NCI-H2227 (cell line): ENCODE data around the gene NPLOC4.

Experiments
- DNase-seq: peaks from one replicate; lab custom pipeline; 2025; ENCODE audit not compliant: unreplicated experiment; lab: John Stamatoyannopoulos, UW

Gene NPLOC4

DNA sequence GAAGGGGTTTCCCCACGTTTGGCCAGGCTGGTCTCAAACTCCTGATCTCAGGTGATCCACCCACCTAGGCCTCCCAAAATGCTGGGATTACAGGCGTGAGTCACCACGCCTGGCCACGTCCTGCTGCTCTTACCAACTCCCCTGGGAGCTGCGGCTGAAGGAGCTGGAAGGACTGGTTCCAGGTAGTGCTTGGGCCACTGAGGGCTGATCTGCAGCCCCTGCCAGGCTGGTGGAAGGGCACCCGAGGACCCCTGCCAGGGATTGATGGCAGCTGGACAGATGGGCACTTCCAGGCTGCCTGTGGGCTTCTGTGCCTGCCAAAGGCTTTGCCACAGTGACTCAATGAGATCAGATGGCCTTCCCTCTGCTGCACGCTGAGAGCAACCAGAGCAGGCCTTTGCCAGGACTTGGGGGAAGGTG lies 27.1 kb upstream of the NPLOC4 start:
- no peak for DNase-seq

- DNase-seq = no peak
Observed at GRCh38 chr17:81662002-81662401, 25.1 kb upstream of the NPLOC4 start.

DNA sequence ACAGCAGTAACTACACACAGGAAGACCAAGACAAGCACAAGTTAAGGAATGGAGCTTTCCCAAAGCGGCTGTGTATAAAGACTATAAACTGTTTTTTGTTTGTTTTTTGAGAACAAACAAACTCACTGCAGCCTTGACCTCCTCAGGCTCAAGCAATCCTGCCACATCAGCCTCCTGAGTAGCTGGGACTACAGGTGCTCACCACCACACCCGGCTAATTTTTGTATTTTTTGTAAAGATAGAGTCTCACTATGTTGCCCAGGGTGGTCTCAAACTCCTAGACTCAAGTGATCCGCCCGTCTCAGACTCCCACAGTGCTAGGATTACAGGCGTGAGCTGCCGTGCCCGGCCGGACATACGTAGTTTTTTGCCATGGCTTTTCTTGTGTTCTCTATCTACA lies 23.5 kb upstream of the NPLOC4 start:
- no peak for DNase-seq

DNA sequence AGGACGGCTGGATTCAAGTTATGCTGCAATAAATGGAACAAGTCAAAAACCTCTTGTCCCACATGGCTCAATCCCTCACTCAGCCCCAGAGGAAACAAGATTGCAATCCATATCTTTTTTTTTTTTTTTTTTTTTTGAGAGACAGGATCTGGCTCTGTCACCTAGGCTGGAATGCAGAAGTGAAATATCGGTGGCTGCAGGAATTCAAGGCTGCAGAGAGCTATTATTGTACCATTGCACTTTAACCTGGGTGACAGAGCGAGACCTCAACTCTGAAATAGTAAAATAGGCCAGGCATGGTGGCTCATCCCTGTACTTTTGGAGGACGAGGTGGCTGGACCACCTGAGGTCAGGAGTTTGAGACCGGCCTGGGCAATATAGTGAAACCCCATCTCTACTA lies 22.1 kb upstream of the NPLOC4 start:
- DNase-seq = no peak

DNA sequence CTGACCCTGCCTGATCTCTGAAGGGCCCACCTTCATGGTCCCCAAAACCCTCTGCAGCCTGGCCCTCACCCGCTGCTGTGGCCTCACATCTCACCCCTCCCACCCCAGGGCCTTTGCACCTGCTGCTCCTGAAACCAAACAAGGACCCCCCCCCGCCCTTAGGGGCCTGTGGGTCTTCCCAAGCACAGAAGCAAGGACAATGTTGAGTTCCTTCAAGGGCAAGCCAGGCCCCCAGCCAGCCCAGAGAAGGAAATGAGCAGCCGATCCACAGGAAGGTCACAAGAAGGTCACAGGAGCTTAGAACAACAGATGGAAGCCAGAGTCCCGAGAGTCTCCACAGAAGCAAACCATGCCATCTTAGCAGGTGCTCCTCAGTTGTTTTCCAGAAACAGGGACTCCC lies 19.9 kb upstream of the NPLOC4 start:
- no peak for DNase-seq

DNA sequence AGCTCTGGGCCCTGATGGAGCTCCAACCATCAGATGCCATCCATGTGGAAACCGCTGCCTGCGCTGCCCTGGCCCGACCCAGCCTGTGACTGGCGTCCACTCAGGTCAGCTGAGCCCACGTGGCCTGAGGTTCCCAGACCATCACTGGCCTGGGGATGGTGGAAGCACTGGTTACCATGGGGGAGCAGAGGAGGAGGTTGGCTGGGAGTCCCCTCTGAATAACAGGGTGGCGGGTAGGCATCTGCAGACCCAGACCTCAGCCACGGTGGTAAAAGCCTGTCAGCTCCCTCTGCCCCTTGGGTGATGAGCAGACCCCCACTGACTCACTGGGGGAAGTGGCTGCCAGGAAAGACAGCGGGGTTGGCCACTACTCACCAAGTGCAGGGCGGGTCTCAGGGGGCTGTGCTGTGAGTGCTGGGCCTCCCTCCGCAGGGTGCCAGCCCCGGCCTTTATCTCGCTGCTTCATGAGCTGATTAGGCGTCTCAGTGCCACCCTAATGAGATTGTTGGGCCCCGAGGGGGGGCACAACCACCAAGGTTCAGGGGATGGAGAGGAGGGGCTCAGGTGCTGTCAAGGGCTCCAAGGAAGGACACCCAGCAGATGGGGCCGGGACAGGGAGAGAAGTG lies 19.3 kb upstream of the NPLOC4 start, which contains the start of gene PDE6G:
Gene PDE6G, minus strand, starts transcription at position 425 of the 626 bp plus-strand sequence. CDS start 3,237 bp downstream, outside the sequence.
- DNase-seq = no peak

DNA sequence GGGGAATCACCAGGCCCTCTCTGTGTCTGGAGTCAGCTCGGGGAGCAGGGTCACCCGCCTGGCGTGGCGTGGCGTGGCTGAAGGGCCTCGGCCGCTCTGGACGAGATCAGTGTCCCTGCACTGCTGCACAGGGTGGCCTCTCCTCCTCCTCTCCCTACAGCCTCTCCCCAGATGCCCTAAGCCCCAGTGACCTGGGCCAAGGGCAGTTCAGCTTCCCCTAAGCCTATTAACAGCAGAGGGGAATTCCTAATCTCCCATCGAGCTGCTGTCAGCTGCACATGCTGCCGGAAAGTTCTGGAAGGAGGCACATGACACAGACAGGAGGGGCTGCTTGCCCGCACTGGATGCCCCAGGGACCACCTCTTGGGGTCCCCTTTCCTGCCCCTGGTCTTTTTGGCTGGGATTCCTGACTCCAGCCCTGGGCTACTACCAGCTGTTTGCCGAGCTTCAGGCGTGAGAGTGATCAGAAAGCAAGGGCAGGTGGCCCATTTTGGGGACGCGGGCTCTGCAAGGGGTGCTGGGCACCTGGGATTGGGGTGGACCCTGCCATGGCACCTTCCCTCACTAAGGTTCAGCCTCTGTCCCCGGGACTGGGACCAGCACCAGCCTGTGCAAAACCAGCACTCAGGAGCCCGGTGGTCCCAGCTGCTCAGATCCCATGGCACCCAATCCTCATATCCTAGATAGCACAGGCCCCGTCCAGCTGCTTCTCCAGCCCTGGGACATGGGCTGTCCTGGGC lies 18.6 kb upstream of the NPLOC4 start:
- no peak for DNase-seq

DNA sequence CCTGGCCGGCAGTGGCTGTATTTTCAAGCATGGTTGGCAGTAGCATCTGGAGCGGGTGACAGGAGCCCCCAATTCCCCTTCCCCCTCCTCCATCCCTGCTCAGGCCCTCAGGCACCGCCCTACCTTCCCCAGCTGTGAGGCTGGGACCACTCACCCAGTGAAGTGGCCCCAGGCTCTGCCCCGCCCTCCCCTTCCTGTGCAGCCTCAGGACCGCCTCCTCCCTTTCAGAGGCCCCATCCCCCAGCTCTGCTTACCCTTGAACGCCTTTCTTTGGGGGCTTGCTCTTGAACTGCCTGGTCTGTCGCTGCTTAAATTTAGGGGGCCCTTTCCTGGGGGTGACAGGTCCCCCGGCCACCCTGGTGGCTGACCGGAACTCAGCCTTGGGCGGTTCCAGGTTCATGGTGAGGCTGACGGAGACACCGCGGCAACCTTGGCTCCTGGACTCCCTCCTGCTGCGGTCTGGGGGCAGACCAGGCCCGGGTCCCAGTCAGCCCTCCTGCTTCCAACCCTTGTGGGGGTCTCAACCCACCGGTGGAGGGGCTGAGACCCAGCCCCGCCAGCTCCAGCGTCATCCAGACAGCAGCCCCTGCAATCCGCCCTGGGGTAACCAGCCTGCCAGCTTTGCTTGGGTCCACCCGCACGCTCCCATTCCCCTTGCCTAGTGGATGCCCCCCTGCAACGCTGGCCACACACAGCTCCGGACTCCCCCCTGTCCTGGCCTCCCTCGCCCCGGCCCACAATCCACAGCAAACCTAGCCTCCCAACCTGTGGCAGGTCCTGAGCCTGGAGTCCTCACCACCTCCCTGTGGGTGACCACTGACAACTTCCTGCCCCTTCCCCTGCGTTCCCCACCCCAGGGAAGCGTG lies 16.2 kb upstream of the NPLOC4 start:
- DNase-seq = no peak

DNA sequence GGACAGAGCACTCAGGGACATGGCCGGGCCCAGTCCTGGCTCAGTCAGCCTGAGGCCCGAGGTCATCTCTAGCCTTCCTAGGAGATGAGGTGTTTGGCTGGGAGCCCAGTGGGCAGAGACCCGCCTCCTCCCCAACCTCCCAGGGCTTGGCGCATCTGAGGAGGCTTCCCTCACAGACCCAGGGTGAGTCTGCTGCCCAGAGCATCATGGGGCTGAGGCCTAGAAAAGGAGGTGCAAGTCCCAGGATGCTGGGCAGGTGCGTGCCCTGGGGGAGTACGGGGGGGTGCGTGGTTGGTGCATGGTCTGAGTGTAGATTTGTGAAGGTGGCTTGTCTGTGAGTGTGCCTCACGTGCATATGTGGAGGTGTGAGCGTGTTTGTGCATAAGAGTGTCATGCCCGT lies 14.8 kb upstream of the NPLOC4 start:
- no peak for DNase-seq

- DNase-seq = no peak
Observed at GRCh38 chr17:81650951-81651350, 14.0 kb upstream of the NPLOC4 start.

GRCh38 chr17:81648707-81649085 lies 11.8 kb upstream of the NPLOC4 start:
- no peak for DNase-seq

DNA sequence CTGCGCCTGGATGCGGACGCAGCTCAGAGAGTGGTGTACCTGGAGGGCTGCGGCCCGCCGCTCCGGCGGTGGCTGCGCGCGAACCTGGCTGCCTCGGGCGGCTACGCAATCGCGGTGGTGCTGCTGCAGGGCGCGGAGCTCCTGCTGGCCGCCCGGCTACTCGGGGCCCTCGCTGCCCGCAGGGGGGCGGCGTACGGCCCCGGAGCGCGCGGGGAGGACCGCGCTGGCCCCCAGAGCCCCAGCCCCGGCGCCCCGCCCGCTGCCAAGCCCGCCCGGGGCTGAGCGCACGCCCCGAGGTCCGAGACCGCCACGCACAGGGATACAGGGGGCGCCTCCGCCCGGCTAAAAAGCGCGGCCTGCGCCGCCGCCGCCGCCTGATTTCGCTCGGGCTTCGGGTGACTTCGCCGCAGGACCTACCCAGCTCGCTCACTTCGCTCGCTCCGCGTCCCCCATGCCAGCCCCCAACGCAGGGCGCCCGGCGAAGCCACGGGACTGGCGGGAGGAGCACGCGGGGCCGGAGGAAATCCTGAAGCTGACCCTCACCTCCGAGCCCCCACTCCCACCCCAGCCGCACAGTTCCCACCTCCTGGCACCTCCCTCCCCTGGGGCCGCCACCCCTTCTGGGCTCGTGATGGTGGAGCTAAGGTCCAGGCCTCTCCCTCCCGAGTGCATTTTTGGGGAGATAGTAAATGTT lies 11.2 kb upstream of the NPLOC4 start:
- DNase-seq = no peak

DNA sequence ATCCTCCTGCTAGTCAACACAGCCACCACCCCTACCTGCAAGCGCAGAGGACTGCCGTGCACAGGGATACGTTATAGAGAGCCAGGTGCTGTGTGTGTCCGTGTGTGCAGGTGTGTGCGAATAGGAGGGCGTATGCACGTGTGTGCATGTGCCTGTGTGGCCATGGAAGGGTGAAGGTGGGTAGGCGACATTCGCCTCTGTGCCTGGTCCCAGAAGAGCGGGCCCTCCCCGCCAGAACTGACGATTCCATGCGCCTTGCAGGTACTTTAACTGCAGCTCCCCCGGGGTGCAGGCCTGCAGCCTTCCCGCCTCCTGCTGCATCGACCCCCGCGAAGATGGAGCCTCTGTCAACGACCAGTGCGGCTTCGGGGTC lies 10.7 kb upstream of the NPLOC4 start:
- DNase-seq = no peak

DNA sequence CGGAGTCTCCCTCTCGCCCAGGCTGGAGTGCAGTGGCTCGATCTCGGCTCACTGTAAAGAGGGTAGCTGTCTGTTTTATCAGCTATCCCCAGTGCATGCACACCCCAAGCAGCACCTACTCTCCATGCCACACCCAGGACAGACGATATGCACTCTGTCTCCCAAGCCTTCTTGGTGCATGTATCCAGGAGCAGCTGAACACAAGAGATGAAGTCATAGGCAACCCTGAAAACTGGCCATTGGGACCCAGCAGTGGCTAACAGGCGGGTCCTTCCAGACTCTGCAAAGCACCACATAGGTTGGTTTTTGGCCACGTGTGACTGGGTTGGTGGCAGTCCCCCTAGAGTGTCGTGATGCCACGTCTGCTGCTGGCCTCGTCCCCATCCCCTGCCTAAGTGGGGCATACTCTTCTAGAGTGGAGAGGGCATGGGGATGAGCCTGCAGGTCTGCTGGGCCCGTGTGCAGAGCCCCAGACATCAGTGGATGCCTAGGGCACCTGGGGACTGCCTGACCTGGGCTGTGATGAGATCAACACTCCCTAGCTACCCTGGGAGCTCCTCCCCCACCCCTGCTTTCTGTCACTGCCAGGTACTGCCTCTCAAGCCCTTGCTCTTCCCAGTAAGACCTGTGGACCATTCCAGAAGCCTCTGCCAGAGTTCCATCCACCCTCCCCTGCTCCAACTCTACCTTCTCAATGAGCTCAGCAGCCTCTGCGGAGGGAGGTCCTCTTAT lies 10.1 kb upstream of the NPLOC4 start:
- no peak for DNase-seq

- no peak for DNase-seq
Observed at GRCh38 chr17:81644976-81645952, 8.4 kb upstream of the NPLOC4 start.

DNA sequence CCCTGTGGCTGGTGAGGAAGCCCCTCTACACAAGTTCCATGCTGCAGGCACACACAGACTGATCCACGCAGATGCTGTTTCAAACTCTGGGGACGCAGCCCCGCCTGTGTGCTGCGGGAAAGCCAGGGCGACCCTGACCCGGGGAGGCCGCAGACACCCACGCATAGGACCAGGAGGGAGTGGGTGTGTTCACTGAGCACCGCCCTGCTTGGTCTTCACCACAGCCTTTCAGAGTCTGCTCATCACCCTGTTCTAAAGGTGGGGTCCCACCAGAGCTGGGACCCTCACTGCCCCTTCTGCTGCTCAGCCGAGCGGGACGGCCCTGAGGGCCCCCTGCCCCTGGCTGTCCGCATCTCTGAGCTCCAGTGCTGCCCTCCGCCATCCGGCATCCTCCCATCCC lies 7.6 kb upstream of the NPLOC4 start:
- DNase-seq = no peak

DNA sequence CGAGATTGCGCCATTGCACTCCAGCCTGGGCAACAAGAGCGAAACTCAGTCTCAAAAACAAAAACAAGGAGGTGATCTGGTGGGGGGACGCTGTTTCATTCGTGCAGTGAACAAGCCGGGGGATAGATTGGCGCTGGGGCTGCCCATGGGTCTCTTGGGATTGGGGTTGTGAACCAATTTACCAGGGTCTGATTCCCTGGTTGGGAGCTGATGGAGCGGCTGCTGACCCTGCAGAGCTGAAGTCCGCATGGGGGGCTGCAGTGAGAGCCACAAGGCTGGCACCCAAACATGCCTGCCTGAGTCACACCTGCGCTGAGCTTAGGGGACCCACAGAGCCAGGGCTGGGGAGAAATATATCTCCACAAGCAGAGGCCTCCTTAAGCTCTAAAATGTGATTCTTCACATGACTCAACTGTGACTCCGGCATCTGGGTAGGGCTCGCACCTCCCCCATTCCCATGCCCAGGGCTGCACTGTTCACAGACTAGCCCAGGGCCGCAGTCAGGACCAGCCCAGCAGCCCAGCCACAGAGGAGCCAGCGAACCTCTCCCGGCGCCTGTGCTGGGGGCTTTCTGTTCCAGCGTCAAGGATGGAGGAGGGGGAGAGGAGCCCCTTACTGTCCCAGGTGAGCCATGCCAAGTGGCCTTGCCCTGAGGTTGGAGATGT lies 5.0 kb upstream of the NPLOC4 start:
- DNase-seq = no peak

DNA sequence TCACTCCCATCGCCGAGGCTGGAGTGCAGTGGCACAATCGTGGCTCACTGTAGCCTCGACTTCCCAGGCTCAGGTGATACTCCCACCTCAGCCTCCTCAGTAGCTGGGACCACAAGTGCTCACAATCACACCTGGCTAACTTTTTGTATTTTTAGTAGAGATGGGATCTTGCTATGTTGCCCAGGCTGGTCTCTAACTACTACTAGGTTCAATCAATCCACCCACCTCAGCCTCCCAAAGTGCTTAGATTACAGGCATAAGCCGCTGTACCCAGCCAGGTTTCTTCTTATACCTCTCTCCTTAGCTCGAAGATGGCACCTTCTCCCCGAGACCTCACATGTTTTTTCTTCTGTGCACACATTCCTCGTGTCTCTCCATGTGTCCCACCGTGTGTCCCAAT lies 3.1 kb upstream of the NPLOC4 start:
- no peak for DNase-seq

GRCh38 chr17:81638683-81639082 lies 1.8 kb upstream of the NPLOC4 start:
- DNase-seq = no peak
